Activated T-cell treated with anti-CD3 and anti-CD28 coated beads for 4 hours (primary cell): Measurements from ENCODE around the gene CERS3.

Experiments used
- DNase-seq: peaks from one replicate; pipeline ENCODE4 v3.0.0-alpha.2; 2020

Gene CERS3

GRCh38 chr15:100528833-100529428 is at the start of gene CERS3:
CERS3 (minus strand) TSS chr15:100528950; CDS start chr15:100501849, 27,101 bp downstream.
- DNase-seq = no peak

GRCh38 chr15:100573526-100573925 is 44.8 kb upstream of the CERS3 start:
- DNase-seq = no peak

GRCh38 chr15:100572362-100572983 is 43.7 kb upstream of the CERS3 start:
- DNase-seq = no peak

GRCh38 chr15:100571592-100572167 is 42.9 kb upstream of the CERS3 start:
- no peak for DNase-seq

- DNase-seq = no peak
These were observed 42.1 kb upstream of the CERS3 start for GRCh38 chr15:100570735-100571313.

- DNase-seq = no peak
These were observed 41.5 kb upstream of the CERS3 start for GRCh38 chr15:100570275-100570674.

GRCh38 chr15:100569391-100569790 is 40.6 kb upstream of the CERS3 start:
- no peak for DNase-seq

- no peak for DNase-seq
These were observed 38.3 kb upstream of the CERS3 start for GRCh38 chr15:100566850-100567628.

GRCh38 chr15:100565591-100565990 is 36.8 kb upstream of the CERS3 start:
- DNase-seq = no peak

GRCh38 chr15:100560323-100560722 is 31.6 kb upstream of the CERS3 start:
- no peak for DNase-seq

GRCh38 chr15:100559330-100559729 is 30.6 kb upstream of the CERS3 start:
- DNase-seq = no peak

GRCh38 chr15:100558771-100559254 is 30.1 kb upstream of the CERS3 start:
- DNase-seq = no peak

GRCh38 chr15:100553468-100553867 is 24.7 kb upstream of the CERS3 start:
- DNase-seq = no peak

GRCh38 chr15:100547961-100548360 is 19.2 kb upstream of the CERS3 start:
- no peak for DNase-seq

- no peak for DNase-seq
These were observed 16.2 kb upstream of the CERS3 start for GRCh38 chr15:100544946-100545345.

- no peak for DNase-seq
These were observed 15.6 kb upstream of the CERS3 start for GRCh38 chr15:100544338-100544841.

GRCh38 chr15:100542290-100542689 is 13.5 kb upstream of the CERS3 start:
- no peak for DNase-seq

- DNase-seq = no peak
These were observed 8.6 kb upstream of the CERS3 start for GRCh38 chr15:100537331-100537730.

- DNase-seq = no peak
These were observed 8.0 kb upstream of the CERS3 start for GRCh38 chr15:100536733-100537132.

- no peak for DNase-seq
These were observed 5.1 kb upstream of the CERS3 start for GRCh38 chr15:100533886-100534285.

- no peak for DNase-seq
These were observed 3.1 kb upstream of the CERS3 start for GRCh38 chr15:100531823-100532327.

GRCh38 chr15:100531204-100531603 is 2.5 kb upstream of the CERS3 start:
- no peak for DNase-seq

GRCh38 chr15:100529556-100529955 is 806 bp upstream of the CERS3 start:
- DNase-seq = no peak
